HEK293 (cell line): ENCODE results near the gene BACH2.

ENCODE experiments used
- CTCF ChIA-PET: fragments of 350-600 bp; formaldehyde crosslinking; extraction: SDS; loops from one replicate; lab custom pipeline; 2021; ENCODE audit warnings: antibody characterized with exemption; lab: Yijun Ruan, JAX
- POLR2A ChIA-PET: fragments of 300-600 bp; formaldehyde crosslinking; extraction: SDS; loops from one replicate; lab custom pipeline; 2020; ENCODE audit warnings: antibody characterized with exemption, inconsistent platforms; lab: Yijun Ruan, JAX
- H3K27ac ChIP-seq: fragments of 200-500 bp; sonication (Bioruptor generic); 2 replicates; pipeline ENCODE4 v1.5.1; 2014; ENCODE audit warnings: low read depth, low read length, control low read depth, inconsistent platforms; ENCODE audit errors: extremely low read depth
- H3K36me3 ChIP-seq, 2 experiments: fragments of 200-500 bp in 1 of 2; sonication (Bioruptor generic) in 1 of 2; 1 replicate in 1 of 2; 2 replicates in 1 of 2; pipeline ENCODE4 v1.5.1; 2014 to 2017; ENCODE audit warnings: inconsistent platforms in 2 of 2, low read length in 2 of 2; ENCODE audit not compliant: control insufficient read depth in 2 of 2, insufficient read depth in 1 of 2
- H3K4me1 ChIP-seq: fragments of 200-500 bp; sonication (Bioruptor generic); 2 replicates; pipeline ENCODE4 v1.5.1; 2014; ENCODE audit warnings: mild to moderate bottlenecking, low read length, inconsistent platforms; ENCODE audit not compliant: control insufficient read depth, insufficient read depth
- H3K4me3 ChIP-seq: 2 replicates; pipeline ENCODE4 v1.5.1; 2011; ENCODE audit warnings: low read depth, mild to moderate bottlenecking, control low read depth, low read length, moderate library complexity
- H3K9me3 ChIP-seq: fragments of 200-500 bp; sonication (Bioruptor generic); 2 replicates; pipeline ENCODE4 v1.5.1; 2014; ENCODE audit warnings: low read depth, low read length, inconsistent platforms; ENCODE audit not compliant: control insufficient read depth, insufficient read depth
- BCL11B ChIP-seq: fragments of 450-650 bp; formaldehyde crosslinking; IDR thresholded peaks from 2 replicates; pipeline ENCODE4 v1.5.1; 2016; ENCODE audit warnings: low read depth, missing biosample characterization, missing genetic modification characterization
- GLIS1 ChIP-seq: fragments of 450-650 bp; formaldehyde crosslinking; IDR thresholded peaks from 2 replicates; pipeline ENCODE4 v1.5.1; 2016; ENCODE audit warnings: missing biosample characterization, missing genetic modification characterization
- KLF1 ChIP-seq: fragments of 450-650 bp; formaldehyde crosslinking; IDR thresholded peaks from 2 replicates; pipeline ENCODE4 v1.5.1; 2016; ENCODE audit warnings: missing biosample characterization, missing genetic modification characterization
- KLF10 ChIP-seq: fragments of 450-650 bp; IDR thresholded peaks from 2 replicates; pipeline ENCODE4 v1.5.1; 2018; ENCODE audit warnings: missing biosample characterization, mild to moderate bottlenecking, missing genetic modification characterization
- KLF16 ChIP-seq: fragments of 450-650 bp; formaldehyde crosslinking; IDR thresholded peaks from 2 replicates; pipeline ENCODE4 v1.5.1; 2017; ENCODE audit warnings: missing biosample characterization, missing genetic modification characterization
- OVOL3 ChIP-seq: fragments of 450-650 bp; formaldehyde crosslinking; IDR thresholded peaks from 2 replicates; pipeline ENCODE4 v1.5.1; 2016; ENCODE audit warnings: missing biosample characterization, missing genetic modification characterization
- REPIN1 ChIP-seq: fragments of 450-650 bp; formaldehyde crosslinking; IDR thresholded peaks from 2 replicates; pipeline ENCODE4 v1.5.1; 2017; ENCODE audit warnings: missing biosample characterization, missing genetic modification characterization, low read depth
- REST ChIP-seq: fragments of 450-650 bp; formaldehyde crosslinking; IDR thresholded peaks from 2 replicates; pipeline ENCODE4 v1.5.1; 2016; ENCODE audit warnings: missing biosample characterization, missing genetic modification characterization
- SP7 ChIP-seq: fragments of 450-650 bp; formaldehyde crosslinking; IDR thresholded peaks from 2 replicates; pipeline ENCODE4 v1.5.1; 2016; ENCODE audit warnings: missing biosample characterization, missing genetic modification characterization
- ZBTB17 ChIP-seq: fragments of 450-650 bp; formaldehyde crosslinking; IDR thresholded peaks from 2 replicates; pipeline ENCODE4 v1.5.1; 2016; ENCODE audit warnings: missing biosample characterization, missing genetic modification characterization
- ZBTB21 ChIP-seq: fragments of 450-650 bp; formaldehyde crosslinking; IDR thresholded peaks from 2 replicates; pipeline ENCODE4 v1.5.1; 2017; ENCODE audit warnings: missing biosample characterization, missing genetic modification characterization
- ZBTB8A ChIP-seq: fragments of 450-650 bp; formaldehyde crosslinking; IDR thresholded peaks from 2 replicates; pipeline ENCODE4 v1.5.1; 2016; ENCODE audit warnings: missing biosample characterization, missing genetic modification characterization
- ZEB2 ChIP-seq: fragments of 450-650 bp; formaldehyde crosslinking; IDR thresholded peaks from 2 replicates; pipeline ENCODE4 v1.5.1; 2016; ENCODE audit warnings: missing biosample characterization, missing genetic modification characterization
- ZFHX2 ChIP-seq: fragments of 450-650 bp; formaldehyde crosslinking; conservative IDR thresholded peaks from 2 replicates; pipeline ENCODE4 v1.5.1; 2016; ENCODE audit warnings: missing biosample characterization, missing genetic modification characterization
- ZNF112 ChIP-seq: fragments of 450-650 bp; formaldehyde crosslinking; IDR thresholded peaks from 2 replicates; pipeline ENCODE4 v1.5.0; 2017; ENCODE audit warnings: missing biosample characterization, missing genetic modification characterization
- ZNF133 ChIP-seq: fragments of 450-650 bp; formaldehyde crosslinking; IDR thresholded peaks from 2 replicates; pipeline ENCODE4 v1.5.1; 2016; ENCODE audit warnings: missing biosample characterization, missing genetic modification characterization
- ZNF140 ChIP-seq: fragments of 450-650 bp; formaldehyde crosslinking; IDR thresholded peaks from 2 replicates; pipeline ENCODE4 v1.5.1; 2016; ENCODE audit warnings: missing biosample characterization, missing genetic modification characterization
- ZNF174 ChIP-seq: fragments of 450-650 bp; formaldehyde crosslinking; IDR thresholded peaks from 2 replicates; pipeline ENCODE4 v1.5.0; 2017; ENCODE audit warnings: missing biosample characterization, mild to moderate bottlenecking, missing genetic modification characterization
- ZNF214 ChIP-seq: fragments of 450-650 bp; formaldehyde crosslinking; IDR thresholded peaks from 2 replicates; pipeline ENCODE4 v1.5.1; 2017; ENCODE audit warnings: missing biosample characterization, mild to moderate bottlenecking, missing genetic modification characterization, borderline replicate concordance
- ZNF335 ChIP-seq: fragments of 450-650 bp; formaldehyde crosslinking; conservative IDR thresholded peaks from 2 replicates; pipeline ENCODE4 v1.5.1; 2016; ENCODE audit warnings: missing biosample characterization, missing genetic modification characterization
- ZNF341 ChIP-seq: fragments of 450-650 bp; formaldehyde crosslinking; IDR thresholded peaks from 2 replicates; pipeline ENCODE4; 2016; ENCODE audit warnings: low read depth, missing biosample characterization, missing genetic modification characterization
- ZNF350 ChIP-seq: fragments of 450-650 bp; formaldehyde crosslinking; IDR thresholded peaks from 2 replicates; pipeline ENCODE4 v1.5.0; 2017; ENCODE audit warnings: missing biosample characterization, mild to moderate bottlenecking, missing genetic modification characterization
- ZNF362 ChIP-seq: fragments of 450-650 bp; formaldehyde crosslinking; IDR thresholded peaks from 2 replicates; pipeline ENCODE4 v1.5.1; 2016; ENCODE audit warnings: missing biosample characterization, missing genetic modification characterization
- ZNF37A ChIP-seq: fragments of 450-650 bp; IDR thresholded peaks from 2 replicates; pipeline ENCODE4 v1.5.1; 2018; ENCODE audit warnings: missing biosample characterization, missing genetic modification characterization
- ZNF416 ChIP-seq: fragments of 450-650 bp; formaldehyde crosslinking; IDR thresholded peaks from 2 replicates; pipeline ENCODE4 v1.5.1; 2016; ENCODE audit warnings: missing biosample characterization, missing genetic modification characterization
- ZNF449 ChIP-seq: fragments of 450-650 bp; formaldehyde crosslinking; IDR thresholded peaks from 2 replicates; pipeline ENCODE4 v1.5.1; 2017; ENCODE audit warnings: missing biosample characterization, mild to moderate bottlenecking, missing genetic modification characterization, moderate library complexity
- ZNF514 ChIP-seq: fragments of 450-650 bp; formaldehyde crosslinking; IDR thresholded peaks from 2 replicates; pipeline ENCODE4 v1.5.1; 2016; ENCODE audit warnings: missing biosample characterization, missing genetic modification characterization
- ZNF544 ChIP-seq: fragments of 450-650 bp; formaldehyde crosslinking; IDR thresholded peaks from 2 replicates; pipeline ENCODE4 v1.5.0; 2017; ENCODE audit warnings: missing biosample characterization, missing genetic modification characterization
- ZNF548 ChIP-seq: fragments of 450-650 bp; formaldehyde crosslinking; IDR thresholded peaks from 2 replicates; pipeline ENCODE4 v1.5.1; 2016; ENCODE audit warnings: missing biosample characterization, missing genetic modification characterization
- ZNF560 ChIP-seq: fragments of 450-650 bp; formaldehyde crosslinking; IDR thresholded peaks from 2 replicates; pipeline ENCODE4 v1.5.1; 2017; ENCODE audit warnings: missing biosample characterization, missing genetic modification characterization, borderline replicate concordance
- ZNF624 ChIP-seq: fragments of 450-650 bp; formaldehyde crosslinking; IDR thresholded peaks from 2 replicates; pipeline ENCODE4 v1.5.1; 2017; ENCODE audit warnings: missing biosample characterization, missing genetic modification characterization
- ZSCAN18 ChIP-seq: fragments of 450-650 bp; formaldehyde crosslinking; IDR thresholded peaks from 2 replicates; pipeline ENCODE4 v1.5.1; 2016; ENCODE audit warnings: missing biosample characterization, missing genetic modification characterization

BACH2 gene

GRCh38 chr6:89999154-89999553 lies 297.5 kb downstream of the BACH2 start (continued):
- TF ChIP-seq BCL11B (tag by site-specific recombination) (no peak), ZNF544 (tag by site-specific recombination) (no peak), ZNF37A (tag by site-specific recombination) (no peak), REPIN1 (tag by site-specific recombination) (no peak), KLF16 (tag by site-specific recombination) (peak; percentile 27; the same call in 1 of the 2 replicates), ZNF140 (no peak), GLIS1 (tag by site-specific recombination) (peak; percentile 40), ZNF214 (tag by site-specific recombination) (no peak), ZNF449 (tag by site-specific recombination) (peak; percentile 24; the same call in 1 of the 2 replicates), ZNF514 (tag by site-specific recombination) (no peak), ZEB2 (tag by site-specific recombination) (peak; percentile 95), ZBTB8A (tag by site-specific recombination) (peak; percentile 34; the same call in 1 of the 2 replicates), ZFHX2 (tag by site-specific recombination) (no peak), ZBTB17 (tag by site-specific recombination) (peak; percentile 88), KLF10 (tag by site-specific recombination) (peak; percentile 87), ZNF624 (no peak), ZNF341 (tag by site-specific recombination) (no peak), ZNF174 (tag by site-specific recombination) (no peak), SP7 (tag by site-specific recombination) (peak; percentile 96), ZNF112 (tag by site-specific recombination) (no peak), ZNF416 (no peak), OVOL3 (no peak; the same call in 1 of the 2 replicates)

GRCh38 chr6:89997456-89998445 lies 298.9 kb downstream of the BACH2 start:
- Histone ChIP-seq H3K9me3 (no peaks in the 10 kb centered on the region), H3K27ac (no peak overlapping the region), H3K4me1 (peaks cover 20% of the 10 kb centered on the region), H3K4me3 (no peak overlapping the region), H3K36me3 (no peaks in the 10 kb centered on the region)
- CTCF ChIA-PET: interaction anchor here (0.7 kb wide), 2 partner anchors 25 to 78 kb away, joined by 3 to 5 read pairs; no protein-coding TSS in a partner anchor
- POLR2A ChIA-PET: no interaction called here
- TF ChIP-seq REST (tag by site-specific recombination) (no peak), ZNF214 (tag by site-specific recombination) (no peak), KLF1 (tag by site-specific recombination) (peak; percentile 72), ZNF350 (no peak), ZNF362 (tag by site-specific recombination) (no peak), ZSCAN18 (no peak), ZNF548 (no peak), ZNF560 (no peak), ZNF335 (tag by site-specific recombination) (no peak), ZBTB21 (no peak), ZNF133 (no peak)
